HCT116 (cell line): ENCODE data around the gene NCOA5. TPM values are rescaled to one million over a fixed set of nuclear protein-coding genes. Genes with fewer than 3 reads are reported as not detected.

Source experiments
- ATAC-seq: fragments of 200-7000 bp; cut with Tn5 transposase; 2 replicates; pipeline ENCODE4 v1.9.1; 2020; ENCODE audit warnings: mild to moderate bottlenecking, moderate library complexity
- BruUV-seq: library from RNA; stranded (reverse); fragments of 400-500 nt; replicated peaks from 2 replicates; lab custom pipeline; 2021; lab: Mats Ljungman, UMichigan
- CTCF ChIA-PET: fragments of 300-600 bp; sonication (Branson Sonifier 250); formaldehyde crosslinking; loops from one replicate; lab custom pipeline; 2021; ENCODE audit warnings: antibody characterized with exemption; lab: Charles Lee
- POLR2A ChIA-PET: fragments of 300-600, 350-600 bp; sonication (Branson Sonifier 250); formaldehyde crosslinking; loops from one replicate; lab custom pipeline; 2021; ENCODE audit warnings: antibody characterized with exemption; lab: Charles Lee
- RAD21 ChIA-PET, 2 experiments: fragments of 300-600 bp; sonication (Branson Sonifier 250); formaldehyde crosslinking; loops; one replicate each; lab custom pipeline; 2023; ENCODE audit warnings: low total read pairs in 2 of 2; ENCODE audit not compliant: uncharacterized antibody in 2 of 2, unreplicated experiment in 2 of 2, low non-redundant PET in 1 of 2; lab: Charles Lee
- DNase-seq: peaks from one replicate; pipeline ENCODE4 v3.0.0-alpha.2; 2010; ENCODE audit warnings: low read depth, low spot score
- H2AFZ ChIP-seq: fragments of 200-600 bp; shearing (Covaris generic), sonication (generic); 2 replicates; pipeline ENCODE4 v1.6.1; 2017; ENCODE audit warnings: low read depth, mixed run types, mixed read lengths, antibody characterized with exemption, low read length; ENCODE audit not compliant: poor library complexity, severe bottlenecking
- H3K27ac ChIP-seq: 2 replicates; pipeline ENCODE4 v1.5.1; 2012; ENCODE audit warnings: low read depth, low read length
- H3K27me3 ChIP-seq: fragments of 200-600 bp; sonication (generic); 2 replicates; pipeline ENCODE4 v1.6.1; 2016; ENCODE audit warnings: mixed run types, low read length, mixed read lengths; ENCODE audit not compliant: insufficient read depth
- H3K36me3 ChIP-seq, 2 experiments: fragments of 200-500 bp in 1 of 2; fragments of 200-600 bp in 1 of 2; sonication (Bioruptor generic) in 1 of 2; sonication (generic) in 1 of 2; 2 replicates each; pipeline versions ENCODE4 v1.5.1 to v1.6.1; 2014 to 2016; ENCODE audit warnings: low read length in 2 of 2, inconsistent platforms in 1 of 2, mixed read lengths in 1 of 2, mixed run types in 1 of 2; ENCODE audit not compliant: insufficient read depth in 2 of 2, control insufficient read depth in 1 of 2
- H3K4me1 ChIP-seq, 2 experiments: fragments of 200-600 bp in 1 of 2; sonication (generic) in 1 of 2; 2 replicates each; pipeline versions ENCODE4 v1.5.1 to v1.6.1; 2012 to 2017; ENCODE audit warnings: low read length in 2 of 2, inconsistent platforms in 1 of 2, mild to moderate bottlenecking in 1 of 2, mixed read lengths in 1 of 2, mixed run types in 1 of 2, moderate library complexity in 1 of 2; ENCODE audit not compliant: insufficient read depth in 2 of 2, control insufficient read depth in 1 of 2
- H3K4me2 ChIP-seq: fragments of 200-600 bp; sonication (generic); 2 replicates; pipeline ENCODE4 v1.6.1; 2017; ENCODE audit warnings: mixed run types, low read length, mixed read lengths
- H3K4me3 ChIP-seq, 2 experiments: fragments of 200-600 bp in 1 of 2; sonication (generic) in 1 of 2; replicated peaks in 1 of 2; 2 replicates each; pipeline ENCODE4 v1.5.1; 2011 to 2016; ENCODE audit warnings: low read length in 2 of 2, control low read depth in 1 of 2, low read depth in 1 of 2, mild to moderate bottlenecking in 1 of 2, mixed read lengths in 1 of 2, mixed run types in 1 of 2
- H3K79me2 ChIP-seq: fragments of 200-600 bp; sonication (generic); 2 replicates; pipeline ENCODE4 v1.6.1; 2017; ENCODE audit warnings: mild to moderate bottlenecking, mixed run types, low read length, moderate library complexity, mixed read lengths; ENCODE audit not compliant: insufficient read depth
- H3K9ac ChIP-seq: fragments of 200-600 bp; sonication (generic); 2 replicates; pipeline ENCODE4 v1.6.1; 2016; ENCODE audit warnings: low read length, mixed read lengths
- H3K9me2 ChIP-seq: fragments of 200-600 bp; sonication (generic), shearing (Covaris generic); 2 replicates; pipeline ENCODE4 v1.6.1; 2017; ENCODE audit warnings: mixed run types, mild to moderate bottlenecking, moderate library complexity; ENCODE audit not compliant: insufficient read depth
- H3K9me3 ChIP-seq, 2 experiments: fragments of 200-500 bp in 1 of 2; fragments of 200-600 bp in 1 of 2; sonication (Bioruptor generic) in 1 of 2; sonication (generic) in 1 of 2; 2 replicates each; pipeline ENCODE4 v1.6.1; 2014 to 2017; ENCODE audit warnings: low read length in 2 of 2, mixed read lengths in 2 of 2, inconsistent platforms in 1 of 2, low read depth in 1 of 2, mild to moderate bottlenecking in 1 of 2, mixed run types in 1 of 2, moderate library complexity in 1 of 2; ENCODE audit not compliant: control insufficient read depth in 1 of 2, insufficient read depth in 1 of 2
- H4K20me1 ChIP-seq: fragments of 200-600 bp; sonication (generic), shearing (Covaris generic); 2 replicates; pipeline ENCODE4 v1.6.1; 2017; ENCODE audit warnings: mixed run types, mild to moderate bottlenecking, moderate library complexity; ENCODE audit not compliant: insufficient read depth
- ATF3 ChIP-seq: IDR thresholded peaks from 2 replicates; pipeline ENCODE4 v1.6.1; 2012
- CBX3 ChIP-seq: IDR thresholded peaks from 2 replicates; pipeline ENCODE4 v1.6.1; 2012; ENCODE audit warnings: low read depth
- CEBPB ChIP-seq: IDR thresholded peaks from 2 replicates; pipeline ENCODE4 v1.6.1; 2012; ENCODE audit warnings: low read depth
- EGR1 ChIP-seq: IDR thresholded peaks from 2 replicates; pipeline ENCODE4 v1.6.1; 2012; ENCODE audit warnings: low read depth
- EZH2 ChIP-seq: fragments of 200-600 bp; sonication (generic); IDR thresholded peaks from 2 replicates; pipeline ENCODE4 v1.6.1; 2017; ENCODE audit warnings: antibody characterized with exemption, mixed run types
- EZH2phosphoT487 ChIP-seq: fragments of 200-600 bp; IDR thresholded peaks from 2 replicates; pipeline ENCODE4 v1.6.1; 2018; ENCODE audit warnings: antibody characterized with exemption, borderline replicate concordance
- FOSL1 ChIP-seq: IDR thresholded peaks from 2 replicates; pipeline ENCODE4 v1.6.1; 2012; ENCODE audit warnings: low read depth
- JUND ChIP-seq: IDR thresholded peaks from 2 replicates; pipeline ENCODE4 v1.6.1; 2012
- MAX ChIP-seq: IDR thresholded peaks from 2 replicates; pipeline ENCODE4 v1.6.1; 2012
- POLR2A ChIP-seq: IDR thresholded peaks from 2 replicates; pipeline ENCODE4 v1.7.0; 2011; ENCODE audit warnings: borderline replicate concordance; ENCODE audit not compliant: insufficient read depth, insufficient read length; ENCODE audit errors: extremely low read depth
- POLR2AphosphoS5 ChIP-seq: IDR thresholded peaks from 2 replicates; pipeline ENCODE4 v1.6.1; 2011; ENCODE audit warnings: mild to moderate bottlenecking, low read depth, low read length, moderate library complexity
- RAD21 ChIP-seq: IDR thresholded peaks from 2 replicates; pipeline ENCODE4 v1.6.1; 2012; ENCODE audit warnings: low read depth, mild to moderate bottlenecking
- SIN3A ChIP-seq: IDR thresholded peaks from 2 replicates; pipeline ENCODE4 v1.6.1; 2012; ENCODE audit warnings: low read depth
- SRF ChIP-seq: IDR thresholded peaks from 2 replicates; pipeline ENCODE4 v1.6.1; 2012; ENCODE audit warnings: low read depth
- TCF7L2 ChIP-seq: IDR thresholded peaks from 2 replicates; pipeline ENCODE4 v1.7.0; 2011; ENCODE audit warnings: borderline replicate concordance, inconsistent platforms; ENCODE audit not compliant: insufficient read depth, insufficient read length; ENCODE audit errors: extremely low read depth
- YY1 ChIP-seq: IDR thresholded peaks from 2 replicates; pipeline ENCODE4 v1.6.1; 2011; ENCODE audit warnings: low read length, low read depth, moderate library complexity, mild to moderate bottlenecking; ENCODE audit not compliant: insufficient replicate concordance; ENCODE audit errors: extremely low read depth
- ZBTB33 ChIP-seq: IDR thresholded peaks from 2 replicates; pipeline ENCODE4 v1.6.1; 2011; ENCODE audit warnings: mild to moderate bottlenecking, low read length, moderate library complexity; ENCODE audit not compliant: insufficient replicate concordance; ENCODE audit errors: extremely low read depth
- ZFX ChIP-seq: fragments of 450-650 bp; IDR thresholded peaks from 2 replicates; pipeline ENCODE4 v1.6.1; 2017
- intact Hi-C: fragments of 100-400 bp; cut with micrococcal nuclease; formaldehyde crosslinking; loops from 2 replicates; pipeline ENCODE4 v1.10.0; 2022
- total RNA-seq: library from RNA; stranded (reverse); gene quantifications from one replicate; pipeline ENCODE4 v1.2.1, GENCODE V29; 2021; ENCODE audit not compliant: unreplicated experiment
- TF ChIP-seq, protein P1 (sequence below), 3 experiments: fragments of 200-600 bp in 1 of 3; sonication (generic) in 1 of 3; IDR thresholded peaks in 2 of 3; conservative IDR thresholded peaks in 1 of 3; 2 replicates each; pipeline ENCODE4 v1.5.1; 2012 to 2017; ENCODE audit warnings: low read depth in 2 of 3, low read length in 2 of 3, antibody characterized with exemption in 1 of 3, borderline replicate concordance in 1 of 3, control low read depth in 1 of 3, mild to moderate bottlenecking in 1 of 3, mixed read lengths in 1 of 3, mixed run types in 1 of 3, moderate library complexity in 1 of 3; ENCODE audit not compliant: insufficient read depth in 1 of 3

The NCOA5 gene
- total RNA-seq, 1 experiment from 2014 or later, result 31.6 TPM

DNA sequence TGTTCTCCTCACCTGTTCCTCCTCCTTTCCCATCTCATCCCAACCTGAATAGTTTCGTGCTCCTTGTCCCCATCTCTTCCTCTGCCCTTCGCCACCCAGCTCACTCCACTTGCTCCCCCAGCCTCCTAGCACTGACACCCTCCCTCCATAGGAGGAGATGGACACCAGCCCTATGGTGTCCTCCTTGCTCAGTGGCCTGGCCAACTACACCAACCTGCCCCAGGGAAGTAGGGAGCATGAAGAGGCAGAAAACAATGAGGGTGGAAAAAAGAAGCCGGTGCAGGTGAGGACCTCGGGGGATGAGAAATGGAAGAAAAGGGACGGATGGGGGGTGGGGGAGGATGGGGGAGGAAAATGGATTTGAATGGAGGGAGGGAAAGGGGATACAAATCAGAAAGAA, 54.5 kb downstream of the NCOA5 start:
- H3K9me2 ChIP-seq, result no peaks in the 10 kb centered on the region
- ChIA-PET POLR2A (no interaction called here), RAD21 (no interaction called here), CTCF (interaction anchor here (1.1 kb wide), 1 partner anchor 12 kb away, joined by 4 read pairs; no protein-coding TSS in a partner anchor)
- no peaks in the 10 kb centered on the region for H4K20me1 ChIP-seq
- H3K79me2 ChIP-seq, result no peaks in the 10 kb centered on the region
- intact Hi-C loops, result no loop called here
- H3K27me3 ChIP-seq, result peaks cover 45% of the 10 kb centered on the region
- no peak for DNase-seq
- no peaks in the 10 kb centered on the region; a peak in 1 of 4 replicates for H3K4me1 ChIP-seq
- H3K27ac ChIP-seq, result no peak overlapping the region
- no peaks in the 10 kb centered on the region for H3K36me3 ChIP-seq
- no peak overlapping the region for H2AFZ ChIP-seq
- no peak for TF ChIP-seq TCF7L2
- TF ChIP-seq ATF3, result no peak
- TF ChIP-seq EGR1, result no peak
- no peak for TF ChIP-seq YY1
- no peak for TF ChIP-seq CEBPB
- no peak for TF ChIP-seq EZH2
- no peak for TF ChIP-seq EZH2phosphoT487
- TF ChIP-seq FOSL1, result no peak
- TF ChIP-seq, protein P1, sequence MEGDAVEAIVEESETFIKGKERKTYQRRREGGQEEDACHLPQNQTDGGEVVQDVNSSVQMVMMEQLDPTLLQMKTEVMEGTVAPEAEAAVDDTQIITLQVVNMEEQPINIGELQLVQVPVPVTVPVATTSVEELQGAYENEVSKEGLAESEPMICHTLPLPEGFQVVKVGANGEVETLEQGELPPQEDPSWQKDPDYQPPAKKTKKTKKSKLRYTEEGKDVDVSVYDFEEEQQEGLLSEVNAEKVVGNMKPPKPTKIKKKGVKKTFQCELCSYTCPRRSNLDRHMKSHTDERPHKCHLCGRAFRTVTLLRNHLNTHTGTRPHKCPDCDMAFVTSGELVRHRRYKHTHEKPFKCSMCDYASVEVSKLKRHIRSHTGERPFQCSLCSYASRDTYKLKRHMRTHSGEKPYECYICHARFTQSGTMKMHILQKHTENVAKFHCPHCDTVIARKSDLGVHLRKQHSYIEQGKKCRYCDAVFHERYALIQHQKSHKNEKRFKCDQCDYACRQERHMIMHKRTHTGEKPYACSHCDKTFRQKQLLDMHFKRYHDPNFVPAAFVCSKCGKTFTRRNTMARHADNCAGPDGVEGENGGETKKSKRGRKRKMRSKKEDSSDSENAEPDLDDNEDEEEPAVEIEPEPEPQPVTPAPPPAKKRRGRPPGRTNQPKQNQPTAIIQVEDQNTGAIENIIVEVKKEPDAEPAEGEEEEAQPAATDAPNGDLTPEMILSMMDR (IDR thresholded peaks at IDR 0.05 in 2 of 3, conservative IDR thresholded peaks at IDR 0.05 in 1 of 3; ENCODE audit: borderline replicate concordance in 1 of 3, insufficient read depth in 1 of 3, low read depth in 2 of 3, low read length in 2 of 3), result no peak
- no peak for TF ChIP-seq POLR2AphosphoS5
- TF ChIP-seq MAX, result no peak
- TF ChIP-seq ZBTB33, result no peak
- TF ChIP-seq JUND, result no peak
- TF ChIP-seq SRF, result no peak
- TF ChIP-seq POLR2A, result no peak
- TF ChIP-seq RAD21, result no peak
- TF ChIP-seq ZFX, result no peak
- no peak for TF ChIP-seq SIN3A
- no peak for TF ChIP-seq CBX3
- BruUV-seq, result no TSS peak
- H3K9ac ChIP-seq, result no peak overlapping the region
- ATAC-seq, result no peak
- no peaks in the 10 kb centered on the region for H3K9me3 ChIP-seq
- H3K4me2 ChIP-seq, result no peak overlapping the region
- H3K4me3 ChIP-seq, result no peak overlapping the region
